Activated CD4-positive, CD25-positive, alpha-beta regulatory T cell treated with anti-CD3 and anti-CD28 coated beads, Interleukin-2, amount 50 U/mL, for 72 hours (primary cell): Measurements from ENCODE around the gene ABCC5.
"Not testable (repeated sequence)": the region's sequence is repeated elsewhere in the genome, so short reads cannot be mapped to it uniquely, and the experiment has no call there.

ENCODE experiments used
- DNase-seq: peaks from one replicate; pipeline ENCODE4 v3.0.0; 2021

ABCC5 gene

GRCh38 chr3:184017672-184018423, at the start of gene ABCC5:
Gene ABCC5, minus strand, starts transcription at chr3:184017884. Its CDS starts 3,492 bp downstream, at chr3:184014392.
- DNase-seq = peak; percentile 75

- DNase-seq = no peak
Measured at GRCh38 chr3:184066211-184066610, 48.5 kb upstream of the ABCC5 start.

GRCh38 chr3:184062637-184063036, 45.0 kb upstream of the ABCC5 start:
- DNase-seq = no peak

GRCh38 chr3:184059424-184059823, 41.7 kb upstream of the ABCC5 start:
- no peak for DNase-seq

GRCh38 chr3:184058029-184058428, 40.3 kb upstream of the ABCC5 start:
- no peak for DNase-seq

- DNase-seq = no peak
Measured at GRCh38 chr3:184052767-184053166, 35.1 kb upstream of the ABCC5 start, which contains the start of gene HTR3C. Gene HTR3C, plus strand, starts transcription at chr3:184053047. Its CDS starts 34 bp downstream, at chr3:184053081.

- DNase-seq = no peak
Measured at GRCh38 chr3:184050217-184050847, 32.6 kb upstream of the ABCC5 start.

GRCh38 chr3:184045995-184046394, 28.3 kb upstream of the ABCC5 start:
- no peak for DNase-seq

- DNase-seq = no peak
Measured at GRCh38 chr3:184042617-184043016, 24.9 kb upstream of the ABCC5 start.

- DNase-seq = no peak
Measured at GRCh38 chr3:184040010-184040409, 22.3 kb upstream of the ABCC5 start.

GRCh38 chr3:184039414-184039813, 21.7 kb upstream of the ABCC5 start:
- DNase-seq = no peak

- DNase-seq = not testable (repeated sequence)
Measured at GRCh38 chr3:184038307-184038706, 20.6 kb upstream of the ABCC5 start.

GRCh38 chr3:184037816-184038215, 20.1 kb upstream of the ABCC5 start:
- DNase-seq = no peak

- no peak for DNase-seq
Measured at GRCh38 chr3:184031187-184031792, 13.6 kb upstream of the ABCC5 start, which contains the start of gene HTR3D. Gene HTR3D, plus strand, starts transcription at chr3:184031742. Its CDS starts 0 bp downstream, at chr3:184031742.

- no peak for DNase-seq
Measured at GRCh38 chr3:184030536-184030935, 12.9 kb upstream of the ABCC5 start.

- DNase-seq = no peak
Measured at GRCh38 chr3:184029443-184029842, 11.8 kb upstream of the ABCC5 start.

GRCh38 chr3:184028275-184028890, 10.7 kb upstream of the ABCC5 start:
- not testable (repeated sequence) for DNase-seq

GRCh38 chr3:184025256-184025655, 7.6 kb upstream of the ABCC5 start:
- DNase-seq = not testable (repeated sequence)

- DNase-seq = no peak
Measured at GRCh38 chr3:184022323-184022722, 4.6 kb upstream of the ABCC5 start.

- DNase-seq = no peak
Measured at GRCh38 chr3:184018424-184018973, 815 bp upstream of the ABCC5 start.

GRCh38 chr3:184016811-184017671, 643 bp downstream of the ABCC5 start:
- DNase-seq = peak; percentile 68

GRCh38 chr3:184016169-184016570, 1.5 kb downstream of the ABCC5 start:
- no peak for DNase-seq
